Measurements from ENCODE around the gene PTAFR.

GRCh38 chr1:28190996-28191645 is 14.6 kb upstream of the PTAFR start:
- TF ChIP-seq CTCF (conservative IDR thresholded peaks at IDR 0.05; ENCODE audit: low read depth, low read length) (no peak), EZH2 (IDR thresholded peaks at IDR 0.05; ENCODE audit: borderline replicate concordance, low read depth, low read length, poor library complexity, severe bottlenecking) (no peak)
